Uterus (tissue), 2 donors: ENCODE results near the gene KIRREL3.

Source experiments
- POLR2A ChIP-seq, 2 donors: fragments of 450-650 bp; IDR thresholded peaks; one replicate each; pipeline ENCODE4 v1.6.1; 2016; ENCODE audit warnings: antibody characterized with exemption in 2 of 2, mild to moderate bottlenecking in 1 of 2, moderate library complexity in 1 of 2
- TF ChIP-seq, protein P1 (sequence below), 4 experiments: fragments of 200-600 bp in 2 of 4; fragments of 450-650 bp in 2 of 4; sonication (generic) in 2 of 4; IDR thresholded peaks; one replicate each; pipeline ENCODE4 v1.5.1; 2016 to 2019; ENCODE audit warnings: antibody characterized with exemption in 4 of 4, mild to moderate bottlenecking in 2 of 4, moderate library complexity in 1 of 4

DNA sequence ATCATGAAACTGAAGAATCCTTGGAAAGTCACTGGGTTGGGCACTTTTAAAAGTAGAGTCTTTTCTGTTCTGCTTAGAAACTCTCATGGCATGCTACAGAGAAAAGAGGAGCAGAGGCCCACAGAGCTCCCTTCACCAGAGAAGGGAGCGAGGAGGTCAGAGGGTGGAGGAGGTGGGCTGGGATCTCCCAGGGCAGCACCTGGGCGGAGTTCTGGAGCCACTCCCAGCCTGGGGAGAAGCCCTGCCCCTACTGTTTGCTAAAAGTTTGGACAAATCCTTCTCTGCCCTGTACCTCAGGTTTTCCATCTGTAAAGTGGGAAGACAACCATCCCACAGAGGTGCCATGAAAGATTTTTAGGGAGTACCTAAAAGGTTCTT, 299.1 kb downstream of the KIRREL3 start:
- TF ChIP-seq, protein P1, sequence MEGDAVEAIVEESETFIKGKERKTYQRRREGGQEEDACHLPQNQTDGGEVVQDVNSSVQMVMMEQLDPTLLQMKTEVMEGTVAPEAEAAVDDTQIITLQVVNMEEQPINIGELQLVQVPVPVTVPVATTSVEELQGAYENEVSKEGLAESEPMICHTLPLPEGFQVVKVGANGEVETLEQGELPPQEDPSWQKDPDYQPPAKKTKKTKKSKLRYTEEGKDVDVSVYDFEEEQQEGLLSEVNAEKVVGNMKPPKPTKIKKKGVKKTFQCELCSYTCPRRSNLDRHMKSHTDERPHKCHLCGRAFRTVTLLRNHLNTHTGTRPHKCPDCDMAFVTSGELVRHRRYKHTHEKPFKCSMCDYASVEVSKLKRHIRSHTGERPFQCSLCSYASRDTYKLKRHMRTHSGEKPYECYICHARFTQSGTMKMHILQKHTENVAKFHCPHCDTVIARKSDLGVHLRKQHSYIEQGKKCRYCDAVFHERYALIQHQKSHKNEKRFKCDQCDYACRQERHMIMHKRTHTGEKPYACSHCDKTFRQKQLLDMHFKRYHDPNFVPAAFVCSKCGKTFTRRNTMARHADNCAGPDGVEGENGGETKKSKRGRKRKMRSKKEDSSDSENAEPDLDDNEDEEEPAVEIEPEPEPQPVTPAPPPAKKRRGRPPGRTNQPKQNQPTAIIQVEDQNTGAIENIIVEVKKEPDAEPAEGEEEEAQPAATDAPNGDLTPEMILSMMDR (IDR thresholded peaks at IDR 0.05), result no peak
- TF ChIP-seq POLR2A (IDR thresholded peaks at IDR 0.05), result no peak
